GM12878 (cell line): ENCODE measurements around the gene CNDP2. TPM values are rescaled to one million over a fixed set of nuclear protein-coding genes. Genes with fewer than 3 reads are reported as not detected.
A peak's percentile ranks its signal among the peaks of the same experiment; 100 is the strongest.

Experiments used
- ATAC-seq: fragments of 200-7000 bp; cut with Tn5 transposase; 3 replicates; pipeline ENCODE4 v1.9.1; 2020; ENCODE audit warnings: mild to moderate bottlenecking, moderate library complexity
- BruUV-seq: library from RNA; stranded (reverse); fragments of 400-500 nt; replicated peaks from 2 replicates; lab custom pipeline; 2021; lab: Mats Ljungman, UMichigan
- CTCF ChIA-PET: fragments of 300-600 bp; sonication (Branson Sonifier 250); formaldehyde crosslinking; extraction: SDS; loops from one replicate; lab custom pipeline; 2021; ENCODE audit warnings: inconsistent platforms; lab: Yijun Ruan, JAX
- POLR2A ChIA-PET: fragments of 350-600 bp; formaldehyde crosslinking; extraction: SDS; loops from one replicate; lab custom pipeline; 2021; ENCODE audit warnings: inconsistent platforms; lab: Charles Lee
- RAD21 ChIA-PET: fragments of 300-600 bp; sonication (Branson Sonifier 250); formaldehyde crosslinking; loops from one replicate; lab custom pipeline; 2023; ENCODE audit warnings: antibody characterized with exemption; ENCODE audit not compliant: unreplicated experiment; lab: Charles Lee
- SMC1A ChIA-PET: fragments of 300-600 bp; sonication (Branson Sonifier 250); formaldehyde crosslinking; loops from one replicate; lab custom pipeline; 2023; ENCODE audit not compliant: unreplicated experiment, uncharacterized antibody; lab: Charles Lee
- DNase-seq: peaks from one replicate; pipeline ENCODE4 v3.0.0-alpha.2; 2011; ENCODE audit warnings: low read depth, low spot score
- FAIRE-seq: peaks from 3 replicates; lab custom pipeline; 2011; peaks lifted over from hg19 to GRCh38; lab: Jason Lieb, UNC
- H2AFZ ChIP-seq: 2 replicates; pipeline ENCODE4 v1.6.0; 2011; ENCODE audit warnings: low read depth, low read length, control low read depth; ENCODE audit not compliant: control insufficient read depth
- H3K27ac ChIP-seq: 2 replicates; pipeline ENCODE4 v1.5.1; 2011; ENCODE audit warnings: control low read depth; ENCODE audit not compliant: control insufficient read depth, insufficient read depth
- H3K27me3 ChIP-seq, 2 experiments: replicated peaks in 1 of 2; 2 replicates each; pipeline versions ENCODE4 v1.6.0 to v1.6.1; 2011; ENCODE audit warnings: low read length in 1 of 2; ENCODE audit not compliant: control insufficient read depth in 2 of 2, insufficient read depth in 2 of 2
- H3K36me3 ChIP-seq, 2 experiments: 2 replicates each; pipeline ENCODE4 v1.5.1; 2011; ENCODE audit warnings: low read length in 1 of 2; ENCODE audit not compliant: control insufficient read depth in 2 of 2, insufficient read depth in 2 of 2
- H3K4me1 ChIP-seq: 2 replicates; pipeline ENCODE4 v1.6.1; 2011; ENCODE audit warnings: mild to moderate bottlenecking, low read length, moderate library complexity, mixed read lengths; ENCODE audit not compliant: control insufficient read depth, insufficient read depth
- H3K4me2 ChIP-seq: 2 replicates; pipeline ENCODE4 v1.6.0; 2011; ENCODE audit warnings: control low read depth; ENCODE audit not compliant: control insufficient read depth, insufficient read depth
- H3K4me3 ChIP-seq: fragments of 200-600 bp; sonication (generic); 2 replicates; pipeline ENCODE4 v1.5.1; 2016
- H3K79me2 ChIP-seq: 2 replicates; pipeline ENCODE4 v1.6.0; 2011; ENCODE audit warnings: low read length; ENCODE audit not compliant: control insufficient read depth, insufficient read depth
- H3K9ac ChIP-seq: 2 replicates; pipeline ENCODE4 v1.8.0; 2011; ENCODE audit warnings: low read length, control low read depth, mixed read lengths; ENCODE audit not compliant: control insufficient read depth, insufficient read depth
- H3K9me3 ChIP-seq: replicated peaks from 3 replicates; pipeline ENCODE4 v1.5.1; 2011; ENCODE audit warnings: mild to moderate bottlenecking, low read length; ENCODE audit not compliant: control insufficient read depth, insufficient read depth
- H4K20me1 ChIP-seq: 2 replicates; pipeline ENCODE4 v1.6.0; 2011; ENCODE audit not compliant: control insufficient read depth, insufficient read depth
- EGR1 ChIP-seq, 2 experiments: IDR thresholded peaks; 1 replicate in 1 of 2; 2 replicates in 1 of 2; pipeline ENCODE4 v1.6.1; 2011 to 2012; ENCODE audit warnings: low read depth in 2 of 2, low read length in 2 of 2, borderline replicate concordance in 1 of 2, mild to moderate bottlenecking in 1 of 2, moderate library complexity in 1 of 2
- HDAC6 ChIP-seq: fragments of 200-600 bp; sonication (generic); IDR thresholded peaks from one replicate; pipeline ENCODE4 v1.8.0; 2017; ENCODE audit warnings: antibody characterized with exemption; ENCODE audit not compliant: unreplicated experiment
- IRF3 ChIP-seq: fragments of 450-650 bp; IDR thresholded peaks from 2 replicates; pipeline ENCODE4 v1.6.1; 2014; ENCODE audit warnings: mild to moderate bottlenecking
- IRF5 ChIP-seq: fragments of 450-650 bp; IDR thresholded peaks from 2 replicates; pipeline ENCODE4 v1.6.1; 2017; ENCODE audit warnings: borderline replicate concordance
- NFXL1 ChIP-seq: fragments of 450-650 bp; IDR thresholded peaks from 2 replicates; pipeline ENCODE4 v1.6.1; 2017; ENCODE audit warnings: antibody characterized with exemption, mild to moderate bottlenecking, borderline replicate concordance
- NR2C2 ChIP-seq: IDR thresholded peaks from 2 replicates; pipeline ENCODE4 v1.6.1; 2011; ENCODE audit warnings: borderline replicate concordance, low read depth; ENCODE audit not compliant: control insufficient read depth, insufficient read length
- POU2F2 ChIP-seq: IDR thresholded peaks from 3 replicates; pipeline ENCODE4 v1.6.1; 2011; ENCODE audit warnings: low read depth, mild to moderate bottlenecking, low read length, borderline replicate concordance
- RAD51 ChIP-seq: fragments of 450-650 bp; IDR thresholded peaks from 2 replicates; pipeline ENCODE4 v1.6.1; 2016; ENCODE audit warnings: moderate library complexity, mild to moderate bottlenecking, inconsistent platforms
- RELB ChIP-seq: fragments of 450-650 bp; IDR thresholded peaks from 2 replicates; pipeline ENCODE4 v1.6.1; 2017; ENCODE audit warnings: low read depth, mild to moderate bottlenecking, moderate library complexity
- REST ChIP-seq: IDR thresholded peaks from 2 replicates; pipeline ENCODE4 v1.6.1; 2012; ENCODE audit warnings: mild to moderate bottlenecking, low read depth, low read length
- WGBS: methylation state at CpG from one replicate; pipeline ENCODE4 v1.1.6; 2016; ENCODE audit warnings: low lambda C conversion rate; ENCODE audit not compliant: insufficient replicate concordance, insufficient coverage; ENCODE audit errors: missing lambda C conversion rate; 5-methylcytosine and 5-hydroxymethylcytosine counted together
- in situ Hi-C: fragments of 300-500 bp; cut with MboI; formaldehyde crosslinking; loops from 9 replicates; pipeline ENCODE4 v1.14.3; 2018; ENCODE audit warnings: mixed read lengths
- intact Hi-C: fragments of 100-400 bp; cut with micrococcal nuclease; formaldehyde crosslinking; loops from one replicate; pipeline ENCODE4 v1.14.2; 2022; ENCODE audit not compliant: unreplicated experiment
- polyA plus RNA-seq, 11 experiments: library from polyadenylated mRNA; depleted of rRNA in 4 of 11; unstranded in 6 of 11; stranded (reverse) in 5 of 11; fragments of >200 nt; fragmentation: Nextera tagmentation in 4 of 11; fragmentation: Illumina TruSeq in 1 of 11; extraction: Ambion mirVana in 4 of 11; extraction: Trizol in 1 of 11; gene quantifications; 1 replicate in 1 of 11; 2 replicates in 10 of 11; pipeline versions ENCODE4 v1.2.1 to v1.2.3, GENCODE V29; 2011 to 2016; ENCODE audit warnings: inconsistent platforms in 2 of 11, missing spikeins in 2 of 11, low read depth in 1 of 11
- total RNA-seq, 4 experiments: library from RNA; depleted of rRNA in 3 of 4; stranded (reverse); fragments of >200 nt in 3 of 4; fragmentation: Illumina TruSeq in 1 of 4; extraction: Trizol in 1 of 4; gene quantifications; 2 replicates each; pipeline versions ENCODE4 v1.2.1 to v1.2.3, GENCODE V29; 2013 to 2021

CNDP2 gene
- total and polyA plus RNA-seq, 10 of the 15 experiments (the other 5 are each of a cell fraction or from before 2014, with no cell fraction given) = 63.5 to 213 (median 158) TPM

- intact Hi-C loops = no loop called here
- no peak for FAIRE-seq
Observed at GRCh38 chr18:74459889-74460288, 36.3 kb upstream of the CNDP2 start.

More at GRCh38 chr18:74459889-74460288, 36.3 kb upstream of the CNDP2 start:
- RAD21 ChIA-PET = no interaction called here
- ATAC-seq (peak; percentile 45; the same call in 2 of the 3 replicates), DNase-seq (no peak)
- H3K4me2 ChIP-seq = no peak overlapping the region
- CTCF ChIA-PET = no interaction called here
- no TSS peak for BruUV-seq
- TF ChIP-seq HDAC6 (no peak), IRF5 (no peak), IRF3 (no peak), EGR1 (IDR thresholded peaks at IDR 0.05; ENCODE audit: borderline replicate concordance in 1 of 2, low read depth in 2 of 2, low read length in 2 of 2) (no peak), NR2C2 (no peak), RAD51 (no peak), REST (no peak), NFXL1 (no peak), RELB (no peak), POU2F2 (no peak)
- H3K27ac ChIP-seq = no peak overlapping the region
- no peaks in the 10 kb centered on the region for H3K79me2 ChIP-seq
- H3K9ac ChIP-seq = no peak overlapping the region
- no peaks in the 10 kb centered on the region for H3K4me1 ChIP-seq
- WGBS = 18% methylated on average over 7 of the region's 7 CpGs
- H3K9me3 ChIP-seq = no peaks in the 10 kb centered on the region
- POLR2A ChIA-PET = no interaction called here
- no peaks in the 10 kb centered on the region for H3K36me3 ChIP-seq
- H3K27me3 ChIP-seq = peaks cover 2 to 8% of the 10 kb centered on the region in 2 experiments; a peak in 3 of 4 replicates
- in situ Hi-C loops = no loop called here
- no peaks in the 10 kb centered on the region for H4K20me1 ChIP-seq
- H3K4me3 ChIP-seq = no peak overlapping the region
- SMC1A ChIA-PET = no interaction called here
- no peak overlapping the region for H2AFZ ChIP-seq
